ENCODE data around the gene ANKMY2.
"Not testable (repeated sequence)": the region's sequence is repeated elsewhere in the genome, so short reads cannot be mapped to it uniquely, and the experiment has no call there.

ANKMY2 gene

DNA sequence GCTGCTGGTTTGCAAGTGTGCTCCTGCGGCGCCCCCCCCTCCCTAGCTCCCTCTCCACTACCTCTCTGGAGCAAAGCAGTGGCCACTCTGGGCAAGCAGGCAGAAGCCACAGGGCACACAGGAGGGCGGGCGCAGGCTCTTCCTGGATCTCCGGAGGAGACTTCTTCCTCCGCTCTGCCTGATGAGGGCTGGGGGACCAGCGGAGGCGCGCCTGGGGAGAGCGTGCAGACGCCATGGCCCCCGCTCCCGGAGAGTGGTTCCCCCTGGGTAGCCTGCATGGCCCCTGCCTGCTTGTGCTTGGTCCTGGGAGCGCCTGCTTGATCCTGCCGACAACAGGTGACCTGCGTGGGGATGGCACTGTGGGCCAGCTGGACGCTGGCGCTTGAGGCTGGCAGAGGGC lies 29.0 kb downstream of the ANKMY2 start:
- DNase-seq: no peak

- no peak for DNase-seq
Observed at GRCh38 chr7:16616122-16616521, 29.4 kb downstream of the ANKMY2 start.

DNA sequence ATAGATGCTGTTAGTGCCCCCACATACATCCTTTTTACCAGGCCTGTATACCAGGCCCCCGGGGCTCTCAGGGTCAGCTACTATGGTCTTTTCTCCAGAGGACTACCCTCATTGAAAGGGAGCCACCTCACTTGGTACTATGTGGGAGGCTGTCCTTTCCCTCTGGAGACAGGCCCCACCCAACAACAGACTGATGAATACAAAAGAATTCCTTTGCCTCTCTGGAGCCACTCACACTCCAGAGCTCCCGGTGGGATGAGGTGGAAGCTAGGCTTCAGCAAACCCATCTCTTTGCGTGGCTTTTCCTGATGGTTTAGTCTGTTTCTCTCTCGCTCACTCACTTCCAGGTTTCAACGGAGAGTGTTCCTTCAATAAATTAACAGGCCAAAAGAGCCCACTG lies 30.3 kb downstream of the ANKMY2 start:
- DNase-seq: no peak

DNA sequence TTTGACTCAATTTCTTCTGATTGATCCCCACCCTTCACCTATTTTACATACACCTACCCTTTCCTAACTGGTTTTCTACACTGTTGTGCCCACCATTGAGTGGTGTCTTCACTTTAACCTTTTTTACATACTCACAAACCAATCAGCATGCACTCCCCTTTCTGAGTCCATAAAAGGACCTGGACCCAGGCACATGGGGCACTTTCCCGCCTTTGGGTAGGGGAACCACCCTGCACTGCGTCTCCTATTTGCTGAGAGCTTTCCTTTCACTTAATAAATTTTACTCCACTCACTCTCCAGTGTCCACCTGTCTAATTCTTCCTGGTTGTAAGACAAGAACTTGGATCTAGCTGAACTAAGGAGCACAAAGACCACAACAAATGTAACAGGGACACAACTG lies 33.8 kb downstream of the ANKMY2 start:
- DNase-seq: no peak

- no peak for DNase-seq
Observed at GRCh38 chr7:16609842-16610450, 35.6 kb downstream of the ANKMY2 start.

- no peak for DNase-seq
Observed at GRCh38 chr7:16606704-16607103, 38.9 kb downstream of the ANKMY2 start.

- DNase-seq: no peak
Observed at GRCh38 chr7:16604054-16604453, 41.5 kb downstream of the ANKMY2 start.

GRCh38 chr7:16603633-16604032 lies 41.9 kb downstream of the ANKMY2 start:
- no peak for DNase-seq

DNA sequence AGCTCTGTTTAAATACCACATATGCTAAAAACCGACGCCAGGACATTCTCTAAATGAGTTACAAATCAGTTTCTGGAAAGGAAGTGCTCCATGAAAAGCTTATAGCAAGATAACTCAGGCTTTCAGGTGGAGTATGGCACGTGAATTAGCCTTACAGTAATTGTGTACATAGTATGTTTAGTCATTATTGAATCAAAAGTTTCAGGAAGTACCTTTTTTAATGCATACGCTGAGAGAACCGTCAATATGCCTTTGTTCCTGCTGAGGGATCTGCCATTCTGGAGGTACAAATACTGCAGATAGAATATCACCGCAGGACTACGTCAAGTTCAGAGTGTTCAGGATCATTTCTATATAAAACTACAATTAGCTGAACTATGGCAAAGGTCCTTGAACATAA lies 45.7 kb downstream of the ANKMY2 start:
- no peak for DNase-seq

DNA sequence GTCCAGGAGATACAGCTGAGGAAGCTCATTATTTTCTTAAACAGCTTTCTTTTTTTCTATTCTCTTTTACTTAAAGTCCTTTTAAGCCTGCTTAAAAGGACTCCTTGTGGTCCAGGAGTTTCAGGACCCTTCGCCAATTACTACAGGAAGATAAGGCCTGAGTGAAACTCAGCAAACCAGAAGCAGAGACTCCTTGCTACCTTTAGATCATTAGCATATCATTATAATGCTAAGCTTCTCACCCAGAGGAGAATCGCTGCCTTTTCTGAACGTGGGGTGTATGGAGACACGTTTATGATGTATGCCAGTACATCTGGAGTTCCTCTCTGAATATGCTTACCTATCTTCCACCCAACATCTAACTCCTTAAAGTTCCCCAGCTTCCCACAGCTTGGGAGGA lies 47.5 kb downstream of the ANKMY2 start:
- DNase-seq: no peak

GRCh38 chr7:16595596-16595995 lies 50.0 kb downstream of the ANKMY2 start:
- DNase-seq: not testable (repeated sequence)

DNA sequence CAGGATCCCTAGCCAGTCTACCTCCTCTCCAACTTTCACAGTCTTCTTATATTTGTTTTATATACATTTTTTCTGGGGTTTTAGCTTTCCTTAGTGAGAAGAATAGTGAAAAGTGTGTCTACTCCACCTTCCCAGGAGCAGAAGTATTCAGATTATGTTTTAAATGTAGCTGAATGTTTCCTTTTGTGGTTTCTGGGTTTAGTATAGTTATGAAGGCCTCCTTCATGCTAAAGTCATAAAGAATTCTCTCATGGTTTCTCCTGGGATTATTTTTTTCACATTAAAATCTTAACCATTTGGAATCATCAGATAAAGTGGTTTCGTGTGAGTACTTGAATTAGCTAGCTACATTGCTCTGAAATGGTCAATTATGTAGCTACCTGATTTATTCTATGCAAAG lies 50.9 kb downstream of the ANKMY2 start:
- no peak for DNase-seq

GRCh38 chr7:16594061-16594460 lies 51.5 kb downstream of the ANKMY2 start:
- DNase-seq: no peak

- DNase-seq: no peak
Observed at GRCh38 chr7:16592395-16592794, 53.2 kb downstream of the ANKMY2 start.

DNA sequence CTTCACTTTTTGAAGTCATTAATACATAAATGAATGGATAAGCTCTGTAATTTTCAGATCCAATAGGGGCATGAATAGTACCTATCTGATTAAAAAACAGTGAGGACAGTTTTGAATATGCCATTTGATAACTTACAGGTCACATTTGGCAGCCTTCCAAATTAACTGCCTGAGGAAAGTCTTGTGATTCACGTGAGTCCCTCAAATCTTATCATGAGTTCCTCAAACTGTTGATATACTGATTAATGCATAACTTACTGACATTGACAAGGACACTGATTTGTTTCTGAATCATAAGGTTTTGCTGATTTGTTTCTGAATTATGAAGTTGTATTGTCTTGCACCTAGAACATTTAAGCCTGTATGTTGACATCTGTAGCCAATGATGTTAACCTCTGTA lies 55.1 kb downstream of the ANKMY2 start:
- no peak for DNase-seq

DNA sequence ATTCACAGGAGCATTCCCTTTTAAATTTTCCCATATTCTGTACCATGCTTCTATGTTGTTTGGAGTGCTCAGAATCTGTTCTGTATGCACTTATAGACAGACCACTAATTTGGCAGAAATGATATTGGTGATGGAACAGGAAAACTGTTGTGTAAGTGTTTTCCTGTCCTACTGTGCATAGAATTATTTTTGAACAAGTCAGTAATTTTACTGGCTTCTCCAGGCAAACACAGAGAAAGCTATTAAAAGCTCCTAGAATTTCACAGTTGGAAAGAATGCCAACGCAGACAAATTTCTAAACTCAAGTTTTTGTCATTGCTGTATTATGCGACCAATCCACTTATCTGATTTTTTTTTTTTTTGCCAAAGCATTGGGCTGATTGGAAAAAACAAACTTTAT lies 55.7 kb downstream of the ANKMY2 start:
- DNase-seq: no peak

- no peak for DNase-seq
Observed at GRCh38 chr7:16587790-16588189, 57.8 kb downstream of the ANKMY2 start.

DNA sequence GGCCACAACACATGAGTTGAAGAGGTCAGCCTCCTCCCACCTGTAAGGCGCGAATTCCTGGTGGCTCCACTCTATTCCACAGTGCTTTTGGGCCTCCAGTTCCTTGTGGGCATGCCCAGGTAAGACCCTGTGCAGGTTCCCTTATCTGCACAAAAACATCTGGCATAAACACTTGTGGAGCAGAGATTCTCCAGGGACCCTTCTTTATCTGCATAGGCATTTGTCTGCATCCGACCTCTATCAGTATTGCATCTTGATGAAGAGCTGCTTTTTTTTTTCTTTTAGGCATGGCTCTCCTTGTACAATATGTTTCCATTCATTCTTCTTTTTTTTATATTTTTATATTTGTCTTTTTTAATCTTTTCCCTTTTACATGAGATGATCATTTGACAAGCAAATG lies 58.4 kb downstream of the ANKMY2 start:
- DNase-seq: no peak

DNA sequence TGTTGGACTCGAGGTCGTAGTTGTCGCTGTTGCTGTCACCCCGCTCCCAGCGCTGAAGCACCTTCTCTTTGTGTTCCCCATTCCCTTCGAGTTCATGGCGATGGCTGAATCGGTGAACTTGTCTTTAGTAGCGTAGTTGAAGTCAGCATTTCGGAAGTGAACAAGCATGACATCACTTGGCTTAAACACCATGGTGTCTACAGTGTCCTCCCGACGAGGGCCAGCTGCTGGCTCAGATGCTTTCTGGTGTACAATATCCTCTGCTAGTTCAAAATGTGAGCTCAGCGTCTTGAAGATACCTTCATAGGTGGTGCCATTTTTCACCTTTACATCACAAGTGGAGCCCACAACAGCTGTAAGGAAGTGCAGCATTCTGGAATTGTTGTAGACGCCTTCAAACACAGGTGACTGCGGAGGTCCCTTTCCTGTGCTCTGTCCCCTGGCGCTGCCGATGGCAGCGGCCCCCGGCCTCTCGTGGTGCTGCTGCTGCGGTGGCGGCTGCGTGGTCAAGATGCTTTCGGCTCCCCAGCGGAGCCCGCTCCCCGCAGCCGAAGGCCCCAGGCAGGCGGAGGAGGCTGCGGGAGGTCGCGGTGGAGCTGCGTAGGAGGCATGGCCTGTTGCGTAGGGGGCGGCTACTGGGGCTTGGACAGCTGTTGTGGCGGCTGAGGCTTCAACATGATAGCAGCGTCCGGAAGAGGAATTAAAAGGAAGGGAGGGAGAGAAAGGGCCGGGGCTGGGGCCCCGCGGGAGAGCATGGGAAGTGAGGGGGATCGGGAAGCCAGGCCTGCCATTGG lies 59.3 kb downstream of the ANKMY2 start:
- no peak for DNase-seq

DNA sequence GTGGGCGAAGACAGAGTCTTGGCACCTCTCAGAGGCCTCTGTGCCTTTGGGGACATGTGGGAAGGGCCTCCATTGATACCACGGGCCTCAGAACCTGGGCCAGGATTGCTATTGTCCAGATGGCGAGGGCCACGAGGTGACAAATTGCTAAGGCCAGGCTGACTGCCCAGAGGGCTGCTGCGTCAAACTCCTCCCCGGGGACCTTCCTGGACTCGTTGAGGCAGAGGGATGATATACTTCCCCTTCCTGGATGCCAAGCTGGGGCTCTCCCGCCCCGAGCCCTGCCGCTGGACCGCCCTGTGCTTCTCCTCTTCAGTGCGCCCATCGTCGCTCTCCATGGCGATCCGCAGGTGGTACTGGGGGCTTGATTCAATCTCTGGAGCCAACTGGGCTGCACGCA lies 60.0 kb downstream of the ANKMY2 start:
- no peak for DNase-seq

DNA sequence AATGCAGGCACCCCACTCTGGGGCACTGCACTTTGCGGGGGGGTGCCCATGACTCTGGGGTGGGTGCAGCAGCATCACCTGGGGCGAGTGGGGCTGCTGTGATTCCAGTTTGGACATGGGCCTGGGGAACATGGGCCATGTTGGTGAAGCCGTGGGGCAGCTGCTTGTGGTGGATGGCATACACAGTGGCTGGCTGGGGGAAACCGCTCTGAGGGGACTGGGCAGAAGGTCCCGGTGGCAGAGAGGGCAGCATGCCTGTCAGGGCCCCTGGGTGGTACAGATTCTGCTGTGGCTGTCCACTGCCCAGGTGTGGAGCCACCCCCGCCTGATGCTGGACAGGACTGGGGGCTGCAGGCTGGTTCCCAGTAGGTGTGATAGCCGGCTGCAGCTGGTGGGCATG lies 61.7 kb downstream of the ANKMY2 start:
- no peak for DNase-seq

DNA sequence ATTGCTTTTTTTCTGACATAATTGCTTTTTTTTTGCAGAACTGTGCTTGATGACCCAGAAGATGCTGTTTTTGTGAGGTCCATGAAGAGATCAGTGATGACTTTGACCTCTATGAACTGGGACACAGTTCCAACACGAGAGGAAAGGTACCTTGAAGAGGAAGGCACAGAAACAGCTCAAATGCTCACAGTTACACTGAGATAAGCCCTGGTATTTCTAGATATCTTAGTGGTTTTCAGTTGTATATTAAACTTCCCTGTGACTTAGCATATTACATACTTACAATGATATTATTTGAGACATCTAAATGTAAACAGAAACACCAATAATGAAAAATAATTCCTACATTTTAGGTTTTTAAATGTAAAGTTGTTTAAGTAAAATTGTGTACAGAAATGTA lies 64.3 kb downstream of the ANKMY2 start:
- no peak for DNase-seq

DNA sequence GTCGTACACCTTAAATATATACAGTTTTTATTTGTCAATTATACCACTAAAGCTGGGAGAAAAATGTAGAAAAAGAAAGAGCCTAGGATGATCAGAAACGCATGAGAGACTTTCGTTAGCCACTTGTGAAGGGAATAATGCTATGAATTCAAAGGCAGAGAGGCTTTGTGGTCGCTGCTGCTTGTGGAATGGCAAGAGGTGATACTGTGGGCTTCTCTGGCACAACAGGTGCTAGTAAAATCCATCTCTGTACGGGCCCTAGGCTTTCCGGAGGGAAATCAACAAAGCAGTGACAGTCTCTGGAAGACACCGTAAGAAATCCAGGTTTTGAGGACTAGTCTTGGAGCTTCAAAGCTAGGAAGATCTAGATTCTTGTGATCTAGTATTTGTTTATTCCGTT lies 66.3 kb downstream of the ANKMY2 start:
- no peak for DNase-seq

DNA sequence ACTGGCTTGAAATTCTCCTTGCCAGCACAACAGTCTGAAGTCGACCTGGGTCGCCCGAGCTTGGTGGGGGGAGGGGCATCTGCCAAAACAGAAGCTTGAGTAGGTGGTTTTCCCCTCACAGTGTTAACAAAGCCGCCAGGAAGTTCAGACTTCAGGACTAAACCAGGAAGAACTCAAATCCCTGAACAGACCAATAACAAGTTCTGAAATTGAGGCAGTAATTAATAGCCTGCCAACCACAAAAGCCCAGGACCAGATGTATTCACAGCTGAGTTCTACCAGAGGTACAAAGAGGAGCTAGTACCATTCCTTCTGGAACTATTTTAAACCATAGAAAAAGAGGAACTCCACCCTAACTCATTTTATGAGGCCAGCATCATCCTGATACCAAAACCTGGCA lies 73.6 kb downstream of the ANKMY2 start:
- DNase-seq: no peak

- DNase-seq: no peak
Observed at GRCh38 chr7:16564909-16565426, 80.6 kb downstream of the ANKMY2 start.
